ENCODE measurements around the gene CST9. TPM values are rescaled to one million over a fixed set of nuclear protein-coding genes. Genes with fewer than 3 reads are reported as not detected.

Gene CST9
- total and polyA plus RNA-seq, 2 of the 8 experiments (the other 6 are each of a cell fraction or from before 2014, with no cell fraction given), result 0.05 to 0.19 TPM

DNA sequence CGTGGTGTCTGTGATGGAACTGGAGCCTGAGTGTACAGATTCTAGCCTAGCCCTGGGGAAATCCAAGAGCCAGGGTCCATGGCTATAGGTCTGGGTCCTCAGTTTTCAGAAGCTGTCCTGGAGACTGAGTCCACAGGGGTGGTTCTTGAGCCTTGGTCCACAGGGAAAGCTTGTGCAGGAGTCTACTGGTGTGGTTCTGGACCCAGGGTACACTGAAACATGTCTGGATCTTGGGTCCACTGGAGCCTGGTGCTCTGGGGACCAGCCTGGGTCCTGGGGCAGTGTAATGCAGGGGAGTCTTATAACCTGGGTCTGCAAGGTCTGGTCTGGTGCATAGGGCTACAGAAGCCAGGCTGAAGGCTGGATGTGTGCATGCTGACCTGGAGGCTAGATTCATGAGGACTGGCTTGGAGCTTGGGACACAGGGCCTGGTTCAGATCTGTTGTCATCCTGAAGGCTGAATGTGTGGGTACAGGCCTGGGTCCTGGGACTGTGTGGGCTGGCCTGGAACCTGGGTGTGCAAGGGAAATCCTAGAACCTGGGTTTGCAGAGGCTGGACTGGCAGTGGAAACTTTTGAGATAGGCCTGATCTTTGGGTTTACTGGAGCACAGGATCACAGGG lies 42.9 kb downstream of the CST9 start (continued):
- TF ChIP-seq TBP (IDR thresholded peaks at IDR 0.05; ENCODE audit: low read depth, low read length), result no peak
- TF ChIP-seq POLR2AphosphoS5 (IDR thresholded peaks at IDR 0.05; ENCODE audit: low read depth, low read length), result no peak
- no peak for TF ChIP-seq SIN3A (conservative IDR thresholded peaks at IDR 0.05 in 1 of 2, IDR thresholded peaks at IDR 0.05 in 1 of 2; ENCODE audit: low read depth in 1 of 2, low read length in 2 of 2)
- no peak for TF ChIP-seq BCL11A (IDR thresholded peaks at IDR 0.05; ENCODE audit: low read depth in 2 of 2, low read length in 2 of 2)
- TF ChIP-seq GTF2F1 (IDR thresholded peaks at IDR 0.05; ENCODE audit: borderline replicate concordance, low read depth, low read length), result no peak
